Stimulated activated CD8-positive, alpha-beta memory T cell treated with anti-CD3 and anti-CD28 coated beads, Interleukin-12 subunit alpha, Interleukin-12 subunit beta, amount 100 ng/mL, for 1 hour (primary cell): ENCODE measurements around the gene SLC31A1.
"Not testable (repeated sequence)": the region's sequence is repeated elsewhere in the genome, so short reads cannot be mapped to it uniquely, and the experiment has no call there.

Source experiments
- DNase-seq: peaks from one replicate; pipeline ENCODE4 v3.0.0-alpha.2; 2020; ENCODE audit warnings: low read depth

SLC31A1 gene

GRCh38 chr9:113220467-113221002 lies 809 bp upstream of the SLC31A1 start:
- DNase-seq: no peak

DNA sequence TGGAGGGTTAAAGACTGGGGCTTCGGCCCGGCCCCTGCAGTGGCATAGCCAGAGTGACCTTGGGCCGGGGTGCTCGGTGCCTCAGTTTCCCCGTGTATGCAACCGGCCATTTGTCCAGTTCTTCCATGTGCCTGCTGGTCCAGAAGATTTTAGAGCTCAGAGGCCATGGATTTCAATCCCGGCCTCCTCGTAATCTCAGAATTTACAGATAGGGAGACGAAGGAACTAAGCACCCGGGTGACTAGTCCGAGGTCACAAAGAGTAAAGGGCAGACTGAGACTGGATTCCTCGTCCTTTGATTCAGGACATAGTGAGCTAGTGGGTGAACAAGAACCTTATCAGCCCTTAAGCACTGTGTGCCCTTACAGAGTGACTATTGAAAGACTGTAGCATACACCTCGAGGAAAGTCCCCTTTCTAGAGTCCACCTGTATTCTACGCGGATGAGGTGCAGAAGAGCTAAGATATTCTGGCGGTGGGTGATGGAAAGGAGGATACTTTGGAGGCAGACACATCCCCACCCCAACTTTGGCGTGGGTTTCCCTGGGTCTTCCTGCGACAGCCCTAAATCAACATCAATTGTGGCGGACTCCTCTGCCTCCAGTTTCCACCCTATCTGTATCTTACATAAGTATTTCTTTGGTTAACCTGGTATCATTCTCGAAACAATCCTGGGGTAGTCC lies 597 bp downstream of the SLC31A1 start:
- DNase-seq: no peak

DNA sequence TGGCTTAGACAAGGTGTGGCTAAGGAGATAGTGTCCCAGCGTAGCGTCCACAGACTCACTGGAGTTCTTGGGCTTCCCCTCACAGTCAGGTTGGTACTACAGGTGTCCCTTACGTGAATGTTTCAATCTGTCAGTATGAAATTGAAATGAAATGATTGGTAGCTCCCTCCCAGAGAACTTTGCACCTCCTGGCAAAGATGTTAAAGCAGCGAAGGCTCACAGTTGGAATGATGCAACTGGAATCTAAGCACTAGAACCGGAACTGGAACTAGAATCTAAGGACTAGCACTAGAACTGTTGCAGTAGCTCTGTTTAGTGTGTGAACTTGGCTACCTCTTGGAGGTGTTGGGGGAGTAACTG lies 1.1 kb downstream of the SLC31A1 start:
- no peak for DNase-seq

DNA sequence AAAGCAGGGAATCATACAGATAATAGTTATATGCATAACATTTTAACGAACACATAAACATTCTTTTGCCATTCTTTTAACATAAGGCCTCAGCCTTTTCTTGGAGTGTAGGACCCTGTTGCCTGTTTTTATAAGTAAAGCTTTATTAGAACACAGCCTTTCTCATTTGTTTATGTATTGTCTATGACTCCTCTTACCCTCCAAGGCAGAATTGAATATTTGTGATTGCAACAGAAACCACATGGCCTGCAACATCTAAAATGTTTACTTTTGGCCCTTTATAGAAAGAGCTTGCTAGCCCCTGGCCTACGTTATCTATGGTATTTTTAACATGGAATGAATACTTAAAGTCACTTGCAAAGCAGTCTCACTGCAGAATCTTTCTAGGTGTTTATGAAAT lies 2.6 kb downstream of the SLC31A1 start:
- no peak for DNase-seq

GRCh38 chr9:113227436-113227835 lies 6.1 kb downstream of the SLC31A1 start:
- DNase-seq: no peak

DNA sequence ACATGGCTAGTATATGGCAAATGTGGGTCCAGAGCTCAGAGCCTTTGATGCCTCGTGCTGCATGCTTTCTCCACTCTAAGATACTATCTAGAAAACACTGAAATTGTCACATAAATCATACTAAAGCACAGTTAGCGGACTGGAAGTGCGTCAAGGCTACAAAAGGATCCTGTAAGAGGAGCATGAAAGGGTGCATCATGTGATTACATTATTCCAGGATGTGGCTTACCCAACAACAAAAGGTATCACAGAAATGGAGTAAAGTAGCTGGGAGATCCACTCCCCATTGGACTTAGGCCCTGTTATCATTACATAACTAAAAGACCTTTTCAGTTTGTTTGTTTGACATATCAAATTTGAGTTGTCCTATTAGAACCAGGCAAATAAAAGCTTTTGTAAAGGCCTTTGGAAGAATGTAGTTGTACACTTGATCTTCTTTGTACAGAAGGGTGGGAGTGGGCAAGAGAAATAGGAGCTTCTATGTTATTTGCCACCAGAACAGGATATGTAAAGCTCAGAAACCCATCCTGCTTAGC lies 6.9 kb downstream of the SLC31A1 start:
- DNase-seq: no peak

GRCh38 chr9:113231701-113232100 lies 10.4 kb downstream of the SLC31A1 start:
- DNase-seq: no peak

DNA sequence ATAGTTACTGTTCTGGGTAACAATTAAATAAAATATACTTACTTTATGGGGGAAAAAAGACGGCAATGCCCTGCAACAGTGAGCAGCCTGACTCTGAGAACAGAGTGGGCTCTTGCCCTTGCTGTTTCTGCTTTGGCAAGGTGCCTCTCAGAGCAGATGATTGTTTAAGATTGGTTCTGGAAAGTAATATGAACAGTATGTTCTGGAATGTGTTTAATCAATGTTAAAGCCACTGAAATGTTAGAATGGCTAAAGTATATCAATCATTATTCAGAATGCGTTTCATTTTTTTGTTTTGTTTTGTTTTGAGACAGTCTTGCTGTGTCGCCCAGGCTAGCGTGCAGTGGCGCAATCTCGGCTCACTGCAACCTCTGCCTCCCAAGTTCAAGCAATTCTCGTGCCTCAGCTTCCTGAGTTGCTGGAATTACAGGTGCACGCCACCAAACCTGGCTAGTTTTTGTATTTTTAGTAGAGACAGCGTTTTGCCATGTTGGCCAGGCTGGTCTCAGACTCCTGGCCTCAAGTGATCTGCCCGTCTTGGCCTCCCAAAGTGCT lies 14.4 kb downstream of the SLC31A1 start:
- not testable (repeated sequence) for DNase-seq

DNA sequence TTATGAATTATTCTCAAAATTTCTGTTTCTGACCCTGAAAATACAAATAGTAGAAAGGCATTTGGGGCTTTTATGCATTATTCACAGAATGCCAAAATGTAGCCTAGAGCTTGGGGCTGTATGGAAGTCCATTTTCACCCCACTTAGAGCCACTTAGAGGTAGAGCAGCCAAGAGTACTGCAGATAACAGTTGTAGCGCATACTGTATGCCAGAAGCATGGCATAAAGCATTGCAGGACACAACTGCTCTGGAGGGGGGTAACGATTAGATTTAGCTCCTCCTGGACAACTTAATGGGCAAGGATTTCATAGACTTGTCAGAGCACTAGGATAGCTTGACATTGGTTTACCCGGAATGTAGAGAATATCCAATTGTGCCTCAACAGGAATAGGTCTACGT lies 15.7 kb downstream of the SLC31A1 start:
- DNase-seq: no peak

DNA sequence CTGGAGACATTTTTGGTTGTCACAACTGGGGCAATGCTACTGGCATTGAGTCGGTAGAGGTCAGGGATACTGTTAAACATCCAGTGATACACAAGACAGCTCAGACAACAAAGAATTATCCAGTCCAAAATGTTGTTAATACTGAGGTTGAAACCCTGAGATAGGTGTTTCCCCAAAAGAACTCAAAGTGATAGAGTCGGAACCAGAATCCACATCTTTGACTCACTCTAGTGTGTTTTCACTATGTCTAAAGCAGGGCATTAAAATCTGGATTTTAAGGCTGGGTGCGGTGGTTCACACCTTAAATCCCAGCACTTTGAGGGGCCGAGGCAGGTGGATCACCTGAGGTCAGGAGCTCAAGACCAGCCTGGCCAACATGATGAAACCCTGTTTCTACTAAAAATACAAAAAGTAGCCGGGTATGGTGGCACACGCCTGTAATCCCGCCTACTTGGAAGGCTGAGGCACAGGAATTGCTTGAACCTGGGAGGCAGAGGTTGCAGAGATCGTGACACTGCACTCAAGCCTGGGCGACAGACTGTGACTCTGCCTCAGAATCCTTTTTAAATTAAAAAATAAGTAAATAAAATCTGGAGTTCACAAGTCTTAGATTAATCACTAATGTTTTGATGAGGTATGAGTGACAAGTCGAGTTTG lies 17.0 kb downstream of the SLC31A1 start:
- no peak for DNase-seq

- DNase-seq: no peak
These were observed 17.5 kb downstream of the SLC31A1 start for GRCh38 chr9:113238859-113239232.

DNA sequence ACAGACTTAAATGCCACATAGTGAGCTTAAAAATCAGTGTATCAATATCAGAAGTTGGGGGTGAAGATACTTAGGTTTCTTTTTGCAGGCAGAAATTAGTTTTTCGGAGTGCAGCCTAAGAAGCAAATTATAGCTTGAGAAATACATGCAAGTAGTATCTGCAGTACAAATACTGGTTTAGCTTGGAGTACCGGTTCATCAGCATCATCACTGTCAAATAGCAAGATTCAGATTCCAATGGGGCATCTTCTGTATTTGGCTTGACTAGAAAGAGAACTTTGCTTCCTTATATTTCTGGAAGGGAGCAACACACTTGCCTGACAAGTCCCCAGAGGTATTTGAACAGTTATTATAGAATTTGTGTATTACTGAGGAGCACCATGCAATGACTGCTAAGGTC lies 19.8 kb downstream of the SLC31A1 start:
- no peak for DNase-seq

DNA sequence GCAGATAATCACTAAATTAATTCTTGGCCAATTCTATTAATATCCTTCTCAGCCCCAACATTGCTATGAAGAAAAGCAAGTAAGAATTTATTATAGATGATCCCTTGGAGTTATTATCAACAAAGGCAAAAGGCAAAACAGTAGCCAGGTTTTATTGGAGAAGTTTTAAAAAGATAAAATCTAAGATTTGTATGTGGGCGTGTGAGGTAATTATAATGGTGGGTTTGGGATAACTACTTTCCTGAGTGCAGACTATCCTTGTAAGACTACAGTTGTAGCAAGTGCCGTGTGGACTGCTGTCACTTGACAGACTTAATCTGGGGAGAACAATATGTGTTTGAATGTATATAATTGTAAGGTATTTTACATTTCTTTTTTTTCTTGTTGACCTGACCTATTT lies 23.2 kb downstream of the SLC31A1 start:
- DNase-seq: no peak

- DNase-seq: no peak
These were observed 24.6 kb downstream of the SLC31A1 start for GRCh38 chr9:113245894-113246293.

- no peak for DNase-seq
These were observed 25.6 kb downstream of the SLC31A1 start for GRCh38 chr9:113246928-113247327.

DNA sequence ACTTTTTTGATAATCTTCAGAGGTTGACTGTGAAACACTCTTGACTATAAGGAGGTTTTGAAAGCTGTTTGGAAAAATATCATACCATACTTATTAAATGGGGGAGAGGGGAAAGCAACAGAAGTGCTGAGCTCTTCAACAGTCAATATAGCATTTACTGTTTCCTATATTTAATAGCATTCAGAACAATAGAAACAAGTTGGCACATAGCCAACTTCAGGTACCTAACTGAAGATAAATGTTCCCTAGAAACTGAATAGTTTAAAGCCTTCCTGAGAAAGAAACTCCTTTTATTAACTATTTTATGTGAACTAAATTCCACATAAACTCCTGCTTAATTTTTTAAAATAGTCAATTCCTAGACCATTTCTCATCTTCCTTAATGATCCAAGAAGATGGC lies 26.3 kb downstream of the SLC31A1 start:
- no peak for DNase-seq

DNA sequence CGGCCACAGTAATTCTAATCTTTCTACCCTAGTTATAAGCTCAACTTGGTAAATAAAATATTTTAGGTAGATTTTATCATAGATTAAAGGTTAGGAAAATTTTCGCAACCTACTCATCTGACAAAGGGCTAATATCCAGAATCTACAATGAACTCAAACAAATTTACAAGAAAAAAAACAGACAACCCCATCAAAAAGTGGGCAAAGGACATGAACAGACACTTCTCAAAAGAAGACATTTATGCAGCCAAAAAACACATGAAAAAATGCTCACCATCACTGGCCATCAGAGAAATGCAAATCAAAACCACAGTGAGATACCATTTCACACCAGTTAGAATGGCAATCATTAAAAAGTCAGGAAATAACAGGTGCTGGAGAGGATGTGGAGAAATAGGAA lies 28.3 kb downstream of the SLC31A1 start:
- not testable (repeated sequence) for DNase-seq

DNA sequence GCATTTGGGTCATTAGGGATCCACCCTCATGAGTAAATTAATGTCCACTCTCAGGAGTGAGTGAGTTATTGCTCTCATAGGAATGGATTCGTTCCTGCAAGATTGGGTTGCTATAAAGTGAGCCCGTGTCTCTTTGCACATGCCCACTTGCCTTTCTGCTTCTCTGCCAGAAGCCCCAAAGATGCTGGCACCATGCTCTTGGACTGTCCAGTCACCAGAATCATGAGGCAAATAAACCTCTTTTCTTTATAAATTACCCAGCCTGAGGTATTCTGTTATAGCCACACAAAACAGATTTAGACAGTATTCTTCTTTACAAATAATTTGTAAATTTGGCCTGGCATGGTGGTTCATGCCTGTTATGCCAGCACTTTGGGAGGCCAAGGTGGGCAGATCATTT lies 29.5 kb downstream of the SLC31A1 start:
- DNase-seq: no peak

DNA sequence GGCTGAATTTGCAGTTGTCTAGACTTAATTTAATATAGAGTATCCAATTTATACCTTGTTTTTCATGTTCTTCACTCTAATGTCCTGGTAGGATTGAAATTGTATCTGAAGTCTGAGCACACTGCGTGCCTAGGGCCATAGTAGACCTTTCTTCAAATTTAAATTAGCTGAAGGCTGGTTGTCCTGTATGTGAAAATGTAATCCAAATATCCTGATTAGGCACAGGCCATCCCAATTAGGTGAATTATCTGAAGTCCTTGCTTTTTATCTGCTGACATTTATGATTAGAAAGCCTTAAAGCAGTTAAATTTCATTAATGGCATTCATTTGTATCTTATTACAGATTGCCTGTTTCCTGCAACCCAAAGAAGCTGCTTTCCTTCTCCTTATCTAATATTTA lies 33.6 kb downstream of the SLC31A1 start:
- no peak for DNase-seq

GRCh38 chr9:113255438-113255837 lies 34.1 kb downstream of the SLC31A1 start:
- DNase-seq: no peak

- no peak for DNase-seq
These were observed 36.5 kb downstream of the SLC31A1 start for GRCh38 chr9:113257863-113258262.

- no peak for DNase-seq
These were observed 36.9 kb downstream of the SLC31A1 start for GRCh38 chr9:113258282-113258681.

GRCh38 chr9:113261917-113262671 lies 40.8 kb downstream of the SLC31A1 start:
- DNase-seq: no peak
